HG03432 (cell line): Measurements from ENCODE around the gene PRSS38.

ENCODE experiments used
- ATAC-seq: cut with Tn5 transposase; IDR thresholded peaks from one replicate; pipeline ENCODE4 v1.9.1; 2021; ENCODE audit warnings: mild to moderate bottlenecking, moderate library complexity; ENCODE audit not compliant: unreplicated experiment

PRSS38 gene

GRCh38 chr1:227792216-227793078 lies 23.0 kb upstream of the PRSS38 start:
- no peak for ATAC-seq

- ATAC-seq, result no peak
Measured at GRCh38 chr1:227793079-227793947, 22.2 kb upstream of the PRSS38 start.

GRCh38 chr1:227793948-227794816 lies 21.3 kb upstream of the PRSS38 start:
- ATAC-seq, result no peak

- ATAC-seq, result no peak
Measured at GRCh38 chr1:227794817-227795192, 20.7 kb upstream of the PRSS38 start.

GRCh38 chr1:227795732-227796131 lies 19.7 kb upstream of the PRSS38 start:
- no peak for ATAC-seq

GRCh38 chr1:227796359-227796915 lies 19.0 kb upstream of the PRSS38 start:
- ATAC-seq, result no peak

GRCh38 chr1:227797144-227797543 lies 18.3 kb upstream of the PRSS38 start:
- no peak for ATAC-seq

- ATAC-seq, result no peak
Measured at GRCh38 chr1:227797625-227798024, 17.9 kb upstream of the PRSS38 start.

GRCh38 chr1:227798078-227798802 lies 17.2 kb upstream of the PRSS38 start:
- ATAC-seq, result no peak

GRCh38 chr1:227799756-227800155 lies 15.7 kb upstream of the PRSS38 start:
- no peak for ATAC-seq

GRCh38 chr1:227803933-227804332 lies 11.5 kb upstream of the PRSS38 start:
- ATAC-seq, result no peak

- no peak for ATAC-seq
Measured at GRCh38 chr1:227805606-227806197, 9.8 kb upstream of the PRSS38 start.

GRCh38 chr1:227808566-227808965 lies 6.9 kb upstream of the PRSS38 start:
- ATAC-seq, result no peak

GRCh38 chr1:227809026-227809425 lies 6.4 kb upstream of the PRSS38 start:
- ATAC-seq, result no peak

- ATAC-seq, result no peak
Measured at GRCh38 chr1:227813962-227814361, 1.5 kb upstream of the PRSS38 start.

- ATAC-seq, result no peak
Measured at GRCh38 chr1:227816750-227817446, 1.4 kb downstream of the PRSS38 start.

GRCh38 chr1:227823537-227823936 lies 8.1 kb downstream of the PRSS38 start:
- ATAC-seq, result no peak

- ATAC-seq, result no peak
Measured at GRCh38 chr1:227824204-227824603, 8.7 kb downstream of the PRSS38 start.

GRCh38 chr1:227828786-227829185 lies 13.3 kb downstream of the PRSS38 start:
- no peak for ATAC-seq
